ENCODE results near the gene AMBRA1. TPM values are rescaled to one million over a fixed set of nuclear protein-coding genes. Genes with fewer than 3 reads are reported as not detected.

AMBRA1 gene, protein sequence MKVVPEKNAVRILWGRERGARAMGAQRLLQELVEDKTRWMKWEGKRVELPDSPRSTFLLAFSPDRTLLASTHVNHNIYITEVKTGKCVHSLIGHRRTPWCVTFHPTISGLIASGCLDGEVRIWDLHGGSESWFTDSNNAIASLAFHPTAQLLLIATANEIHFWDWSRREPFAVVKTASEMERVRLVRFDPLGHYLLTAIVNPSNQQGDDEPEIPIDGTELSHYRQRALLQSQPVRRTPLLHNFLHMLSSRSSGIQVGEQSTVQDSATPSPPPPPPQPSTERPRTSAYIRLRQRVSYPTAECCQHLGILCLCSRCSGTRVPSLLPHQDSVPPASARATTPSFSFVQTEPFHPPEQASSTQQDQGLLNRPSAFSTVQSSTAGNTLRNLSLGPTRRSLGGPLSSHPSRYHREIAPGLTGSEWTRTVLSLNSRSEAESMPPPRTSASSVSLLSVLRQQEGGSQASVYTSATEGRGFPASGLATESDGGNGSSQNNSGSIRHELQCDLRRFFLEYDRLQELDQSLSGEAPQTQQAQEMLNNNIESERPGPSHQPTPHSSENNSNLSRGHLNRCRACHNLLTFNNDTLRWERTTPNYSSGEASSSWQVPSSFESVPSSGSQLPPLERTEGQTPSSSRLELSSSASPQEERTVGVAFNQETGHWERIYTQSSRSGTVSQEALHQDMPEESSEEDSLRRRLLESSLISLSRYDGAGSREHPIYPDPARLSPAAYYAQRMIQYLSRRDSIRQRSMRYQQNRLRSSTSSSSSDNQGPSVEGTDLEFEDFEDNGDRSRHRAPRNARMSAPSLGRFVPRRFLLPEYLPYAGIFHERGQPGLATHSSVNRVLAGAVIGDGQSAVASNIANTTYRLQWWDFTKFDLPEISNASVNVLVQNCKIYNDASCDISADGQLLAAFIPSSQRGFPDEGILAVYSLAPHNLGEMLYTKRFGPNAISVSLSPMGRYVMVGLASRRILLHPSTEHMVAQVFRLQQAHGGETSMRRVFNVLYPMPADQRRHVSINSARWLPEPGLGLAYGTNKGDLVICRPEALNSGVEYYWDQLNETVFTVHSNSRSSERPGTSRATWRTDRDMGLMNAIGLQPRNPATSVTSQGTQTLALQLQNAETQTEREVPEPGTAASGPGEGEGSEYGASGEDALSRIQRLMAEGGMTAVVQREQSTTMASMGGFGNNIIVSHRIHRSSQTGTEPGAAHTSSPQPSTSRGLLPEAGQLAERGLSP (N-terminal part only)
- 10.3 and 10.7 TPM in 2 replicates for total RNA-seq (2014; rRNA removed; shearing (Covaris generic))

- DNase-seq (ENCODE audit: low read depth) = peak; percentile 88
These were observed at the start of gene AMBRA1 for GRCh38 chr11:46593550-46594373. Gene AMBRA1 (minus strand): TSS chr11:46594023. CDS start chr11:46548380, 45,643 bp downstream.

- DNase-seq (ENCODE audit: low read depth) = no peak
These were observed 49.7 kb upstream of the AMBRA1 start for GRCh38 chr11:46643531-46643930.

DNA sequence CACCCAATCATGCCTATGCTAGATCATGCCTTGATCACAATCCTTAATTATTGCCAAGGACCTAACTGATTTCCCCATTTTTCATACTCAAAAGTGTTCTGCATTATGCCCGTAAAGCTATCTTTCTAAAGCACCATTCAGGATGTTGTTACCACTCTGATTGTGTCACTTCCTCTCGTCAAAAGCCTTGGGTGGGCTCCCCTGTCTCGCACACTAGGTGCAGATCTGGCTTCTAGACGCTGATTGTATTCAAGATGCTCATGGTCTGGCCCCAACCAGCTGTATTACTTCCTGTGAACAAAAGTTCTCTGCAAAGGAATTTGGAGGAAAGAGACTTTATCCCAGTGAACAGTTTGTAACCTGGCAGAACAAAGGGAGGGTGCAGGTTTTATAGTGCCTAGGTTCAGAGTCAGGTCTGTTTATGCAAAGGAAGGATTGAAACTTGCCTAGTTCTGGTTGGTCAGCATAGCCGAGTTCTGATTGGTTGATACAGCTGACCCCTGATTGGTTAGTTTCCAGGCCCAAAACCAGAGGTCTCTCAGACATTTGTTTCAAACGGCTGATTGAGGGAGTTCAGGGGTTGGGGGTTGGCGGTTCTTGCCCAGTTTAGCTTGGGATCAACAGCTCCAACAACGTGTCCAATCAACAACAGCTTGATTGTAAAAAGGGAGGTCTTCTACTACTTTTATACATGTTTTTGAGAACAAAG lies 49.0 kb upstream of the AMBRA1 start:
- DNase-seq (ENCODE audit: low read depth) = no peak

DNA sequence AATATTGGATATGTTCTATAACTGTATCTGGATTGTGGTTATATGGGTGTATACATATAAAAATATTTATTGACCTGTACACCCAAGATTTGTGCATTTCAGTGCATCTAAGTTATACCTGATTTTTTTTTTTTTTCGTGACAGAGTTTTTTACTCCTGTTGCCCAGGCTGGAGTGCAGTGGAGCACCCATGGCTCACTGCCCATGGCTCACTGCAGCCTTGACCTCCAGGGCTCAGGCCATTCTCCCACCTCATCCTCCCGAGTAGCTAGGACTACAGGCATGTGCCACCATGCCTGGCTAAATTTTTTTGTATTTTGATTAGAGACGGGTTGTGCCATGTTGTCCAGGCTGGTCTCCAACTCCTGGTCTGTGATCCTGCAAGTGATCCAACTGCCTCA lies 47.8 kb upstream of the AMBRA1 start:
- no peak for DNase-seq (ENCODE audit: low read depth)

DNA sequence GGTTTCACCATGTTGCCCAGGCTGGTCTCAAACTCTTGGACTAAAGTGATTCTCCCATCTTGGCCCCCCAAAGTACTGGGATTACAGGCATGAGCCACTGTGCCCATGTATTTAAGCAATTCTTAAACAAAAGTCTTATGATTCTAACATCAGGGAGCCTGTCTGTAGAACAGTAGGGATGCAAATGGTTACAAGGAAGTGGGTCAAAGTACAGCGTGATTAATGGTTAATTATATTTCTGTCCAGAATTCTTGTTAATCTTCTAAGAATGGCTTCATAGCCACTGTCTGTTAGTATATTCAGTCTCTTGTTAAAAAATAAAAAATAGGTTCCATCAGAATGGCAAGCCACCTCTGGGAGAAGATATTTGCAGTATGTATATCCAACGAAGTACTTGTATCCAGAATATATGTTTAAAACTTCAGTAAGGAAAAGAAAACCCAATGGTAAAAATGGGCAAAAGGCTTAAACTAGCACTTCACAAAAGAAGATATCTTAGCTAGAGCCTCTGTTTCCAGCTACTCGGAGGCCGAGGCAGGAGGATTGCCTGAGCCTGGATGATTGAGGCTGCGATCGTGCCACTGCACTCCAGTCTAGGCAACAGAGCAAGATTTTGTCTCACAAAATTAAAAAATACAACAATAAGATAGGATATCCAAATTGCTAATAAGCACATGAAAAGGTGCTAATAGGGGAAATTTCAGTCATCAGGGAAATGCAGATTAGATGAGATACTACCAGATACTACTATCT lies 46.4 kb upstream of the AMBRA1 start:
- no peak for DNase-seq (ENCODE audit: low read depth)

- DNase-seq (ENCODE audit: low read depth) = peak; percentile 36
These were observed 45.5 kb upstream of the AMBRA1 start for GRCh38 chr11:46639197-46639839.

- no peak for DNase-seq (ENCODE audit: low read depth)
These were observed 43.7 kb upstream of the AMBRA1 start for GRCh38 chr11:46637546-46637945.

DNA sequence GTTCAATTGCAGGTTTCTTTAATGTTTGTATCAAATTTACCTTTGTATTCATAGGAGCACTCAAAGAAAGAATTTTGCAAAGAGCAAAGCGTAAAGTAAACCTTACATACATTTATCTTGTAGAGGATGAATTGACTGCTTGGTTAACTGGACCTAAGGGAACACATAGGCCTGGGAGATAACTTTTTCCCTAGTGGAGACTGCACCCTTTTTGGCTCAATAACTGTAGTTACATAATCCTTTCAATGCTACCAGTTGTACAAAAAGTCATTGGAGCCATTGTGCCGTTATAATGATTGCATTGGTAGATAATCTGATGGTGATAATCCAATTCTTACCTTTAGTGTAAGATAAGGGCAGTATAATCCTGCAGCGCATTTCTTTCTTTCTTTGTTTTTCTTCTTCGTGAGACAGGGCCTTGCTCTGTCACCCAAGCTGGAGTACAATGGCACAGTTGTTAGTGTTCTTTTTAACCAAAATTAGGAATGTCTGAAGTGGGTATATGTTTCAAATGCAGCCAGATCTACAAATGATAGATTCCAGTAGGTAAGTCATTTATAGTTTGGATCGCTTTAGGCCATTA lies 41.8 kb upstream of the AMBRA1 start:
- no peak for DNase-seq (ENCODE audit: low read depth)

GRCh38 chr11:46633291-46634217 lies 39.7 kb upstream of the AMBRA1 start:
- no peak for DNase-seq (ENCODE audit: low read depth)

DNA sequence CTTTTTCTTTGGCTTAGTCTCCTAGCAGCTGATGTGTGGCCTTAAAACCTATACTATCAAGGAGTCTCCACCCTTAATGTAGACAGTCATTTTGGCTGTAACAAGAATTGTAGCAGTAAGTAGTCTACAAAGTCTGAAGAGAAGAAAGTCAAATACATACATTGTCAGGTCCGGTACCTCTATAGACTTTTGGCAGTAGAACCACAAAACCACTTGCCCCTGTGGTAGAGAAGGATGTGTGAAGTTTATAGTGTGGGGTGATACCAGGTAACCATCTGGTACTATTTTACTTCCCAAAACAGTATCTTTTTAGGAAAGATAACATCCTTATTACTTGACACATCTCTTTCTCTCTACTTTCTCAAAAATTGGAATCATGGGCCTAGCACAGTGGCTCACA lies 38.7 kb upstream of the AMBRA1 start:
- no peak for DNase-seq (ENCODE audit: low read depth)

GRCh38 chr11:46631676-46632075 lies 37.9 kb upstream of the AMBRA1 start:
- no peak for DNase-seq (ENCODE audit: low read depth)

DNA sequence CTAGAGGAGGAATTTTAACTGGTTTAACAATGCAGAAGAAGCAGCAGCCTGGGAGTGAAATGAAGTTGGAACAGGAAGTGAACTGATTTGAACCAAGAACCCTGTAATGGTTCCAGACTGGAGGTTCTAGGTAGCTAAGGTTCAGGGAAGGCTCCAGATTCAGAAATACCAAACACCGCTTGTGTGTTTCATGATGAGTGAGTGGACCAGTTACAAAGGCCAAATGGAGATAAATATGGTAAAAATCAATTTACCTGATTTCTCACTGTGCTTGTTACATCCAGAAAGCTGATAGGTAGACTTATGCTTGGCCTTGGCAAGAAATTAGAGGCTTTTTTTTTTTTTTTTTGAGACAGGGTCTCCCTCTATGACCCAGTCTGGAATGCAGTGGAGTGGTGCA lies 36.4 kb upstream of the AMBRA1 start:
- no peak for DNase-seq (ENCODE audit: low read depth)

GRCh38 chr11:46628961-46629360 lies 35.1 kb upstream of the AMBRA1 start:
- no peak for DNase-seq (ENCODE audit: low read depth)

GRCh38 chr11:46625406-46625805 lies 31.6 kb upstream of the AMBRA1 start:
- DNase-seq (ENCODE audit: low read depth) = no peak

DNA sequence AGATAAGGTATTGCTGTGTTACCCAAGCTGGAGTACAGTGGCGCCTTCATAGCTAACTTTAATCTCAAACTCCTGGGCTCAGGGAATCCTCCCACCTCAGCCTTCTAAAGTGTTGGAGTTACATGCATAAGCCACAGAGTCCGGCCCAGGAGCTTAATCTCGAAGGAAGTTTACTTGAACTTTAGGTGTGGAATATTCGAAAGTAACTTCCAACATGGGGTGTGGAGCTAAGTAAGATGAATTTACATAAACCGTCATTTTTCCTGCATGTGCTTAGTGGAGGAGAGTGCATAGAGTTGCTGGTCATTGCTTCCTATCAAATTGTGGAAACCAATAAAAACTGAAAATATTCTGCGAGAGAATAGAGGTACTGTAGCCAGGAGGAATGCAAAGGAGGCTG lies 25.0 kb upstream of the AMBRA1 start:
- no peak for DNase-seq (ENCODE audit: low read depth)

- no peak for DNase-seq (ENCODE audit: low read depth)
These were observed 24.1 kb upstream of the AMBRA1 start for GRCh38 chr11:46617972-46618314.

- DNase-seq (ENCODE audit: low read depth) = peak; percentile 83
These were observed 23.5 kb upstream of the AMBRA1 start, which contains the start of the genes ATG13 and HARBI1 for GRCh38 chr11:46617134-46617971. Gene ATG13 (plus strand): TSS chr11:46617553. CDS start chr11:46644292, 26,739 bp downstream. Gene HARBI1 (minus strand): TSS chr11:46617227. CDS start chr11:46616237, 990 bp downstream.

All from RPMI7951 (cell line).